ENCODE measurements around the gene BPGM.

DNA sequence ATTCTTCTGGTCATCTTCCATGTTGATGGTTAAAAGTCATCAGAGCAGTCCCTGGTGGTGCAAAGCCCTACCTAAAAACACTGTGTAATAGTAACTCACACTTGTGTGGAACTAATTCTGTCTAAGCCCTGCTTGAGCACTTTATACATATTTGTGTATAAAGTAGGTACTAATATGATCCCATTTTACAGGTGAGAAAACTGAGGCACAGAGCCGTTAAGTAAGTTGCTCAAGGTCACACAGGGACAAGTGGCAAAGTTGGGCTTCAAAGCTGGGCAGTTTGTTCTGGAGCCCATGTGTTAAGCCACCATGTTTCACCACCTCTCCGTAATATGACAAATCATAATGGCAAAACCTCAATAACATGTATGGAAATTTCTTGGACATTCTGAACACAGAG lies 48.1 kb downstream of the BPGM start:
- TF ChIP-seq, protein P1, sequence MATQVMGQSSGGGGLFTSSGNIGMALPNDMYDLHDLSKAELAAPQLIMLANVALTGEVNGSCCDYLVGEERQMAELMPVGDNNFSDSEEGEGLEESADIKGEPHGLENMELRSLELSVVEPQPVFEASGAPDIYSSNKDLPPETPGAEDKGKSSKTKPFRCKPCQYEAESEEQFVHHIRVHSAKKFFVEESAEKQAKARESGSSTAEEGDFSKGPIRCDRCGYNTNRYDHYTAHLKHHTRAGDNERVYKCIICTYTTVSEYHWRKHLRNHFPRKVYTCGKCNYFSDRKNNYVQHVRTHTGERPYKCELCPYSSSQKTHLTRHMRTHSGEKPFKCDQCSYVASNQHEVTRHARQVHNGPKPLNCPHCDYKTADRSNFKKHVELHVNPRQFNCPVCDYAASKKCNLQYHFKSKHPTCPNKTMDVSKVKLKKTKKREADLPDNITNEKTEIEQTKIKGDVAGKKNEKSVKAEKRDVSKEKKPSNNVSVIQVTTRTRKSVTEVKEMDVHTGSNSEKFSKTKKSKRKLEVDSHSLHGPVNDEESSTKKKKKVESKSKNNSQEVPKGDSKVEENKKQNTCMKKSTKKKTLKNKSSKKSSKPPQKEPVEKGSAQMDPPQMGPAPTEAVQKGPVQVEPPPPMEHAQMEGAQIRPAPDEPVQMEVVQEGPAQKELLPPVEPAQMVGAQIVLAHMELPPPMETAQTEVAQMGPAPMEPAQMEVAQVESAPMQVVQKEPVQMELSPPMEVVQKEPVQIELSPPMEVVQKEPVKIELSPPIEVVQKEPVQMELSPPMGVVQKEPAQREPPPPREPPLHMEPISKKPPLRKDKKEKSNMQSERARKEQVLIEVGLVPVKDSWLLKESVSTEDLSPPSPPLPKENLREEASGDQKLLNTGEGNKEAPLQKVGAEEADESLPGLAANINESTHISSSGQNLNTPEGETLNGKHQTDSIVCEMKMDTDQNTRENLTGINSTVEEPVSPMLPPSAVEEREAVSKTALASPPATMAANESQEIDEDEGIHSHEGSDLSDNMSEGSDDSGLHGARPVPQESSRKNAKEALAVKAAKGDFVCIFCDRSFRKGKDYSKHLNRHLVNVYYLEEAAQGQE (IDR thresholded peaks at IDR 0.05; ENCODE audit: unreplicated experiment): no peak
- TF ChIP-seq, protein P2, sequence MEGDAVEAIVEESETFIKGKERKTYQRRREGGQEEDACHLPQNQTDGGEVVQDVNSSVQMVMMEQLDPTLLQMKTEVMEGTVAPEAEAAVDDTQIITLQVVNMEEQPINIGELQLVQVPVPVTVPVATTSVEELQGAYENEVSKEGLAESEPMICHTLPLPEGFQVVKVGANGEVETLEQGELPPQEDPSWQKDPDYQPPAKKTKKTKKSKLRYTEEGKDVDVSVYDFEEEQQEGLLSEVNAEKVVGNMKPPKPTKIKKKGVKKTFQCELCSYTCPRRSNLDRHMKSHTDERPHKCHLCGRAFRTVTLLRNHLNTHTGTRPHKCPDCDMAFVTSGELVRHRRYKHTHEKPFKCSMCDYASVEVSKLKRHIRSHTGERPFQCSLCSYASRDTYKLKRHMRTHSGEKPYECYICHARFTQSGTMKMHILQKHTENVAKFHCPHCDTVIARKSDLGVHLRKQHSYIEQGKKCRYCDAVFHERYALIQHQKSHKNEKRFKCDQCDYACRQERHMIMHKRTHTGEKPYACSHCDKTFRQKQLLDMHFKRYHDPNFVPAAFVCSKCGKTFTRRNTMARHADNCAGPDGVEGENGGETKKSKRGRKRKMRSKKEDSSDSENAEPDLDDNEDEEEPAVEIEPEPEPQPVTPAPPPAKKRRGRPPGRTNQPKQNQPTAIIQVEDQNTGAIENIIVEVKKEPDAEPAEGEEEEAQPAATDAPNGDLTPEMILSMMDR (conservative IDR thresholded peaks at IDR 0.05; ENCODE audit: low read depth in 2 of 2): no peak
- TF ChIP-seq, protein P3, sequence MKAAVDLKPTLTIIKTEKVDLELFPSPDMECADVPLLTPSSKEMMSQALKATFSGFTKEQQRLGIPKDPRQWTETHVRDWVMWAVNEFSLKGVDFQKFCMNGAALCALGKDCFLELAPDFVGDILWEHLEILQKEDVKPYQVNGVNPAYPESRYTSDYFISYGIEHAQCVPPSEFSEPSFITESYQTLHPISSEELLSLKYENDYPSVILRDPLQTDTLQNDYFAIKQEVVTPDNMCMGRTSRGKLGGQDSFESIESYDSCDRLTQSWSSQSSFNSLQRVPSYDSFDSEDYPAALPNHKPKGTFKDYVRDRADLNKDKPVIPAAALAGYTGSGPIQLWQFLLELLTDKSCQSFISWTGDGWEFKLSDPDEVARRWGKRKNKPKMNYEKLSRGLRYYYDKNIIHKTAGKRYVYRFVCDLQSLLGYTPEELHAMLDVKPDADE (IDR thresholded peaks at IDR 0.05): no peak
- TF ChIP-seq EZH2 (IDR thresholded peaks at IDR 0.05; ENCODE audit: low read depth, unreplicated experiment) (no peak), EZH2phosphoT487 (IDR thresholded peaks at IDR 0.05; ENCODE audit: unreplicated experiment) (no peak), POLR2AphosphoS5 (IDR thresholded peaks at IDR 0.05; ENCODE audit: low read depth) (no peak), NANOG (IDR thresholded peaks at IDR 0.05; ENCODE audit: borderline replicate concordance) (no peak), JUNB (IDR thresholded peaks at IDR 0.05; ENCODE audit: unreplicated experiment) (no peak), ZNF114 (CRISPR knock-in tag; IDR thresholded peaks at IDR 0.05) (no peak), CREB1 (CRISPR knock-in tag; IDR thresholded peaks at IDR 0.05; ENCODE audit: low read depth) (no peak), STAT1 (IDR thresholded peaks at IDR 0.05; ENCODE audit: unreplicated experiment) (no peak), ZNF331 (CRISPR knock-in tag; IDR thresholded peaks at IDR 0.05; ENCODE audit: low read depth) (no peak)
- TF ChIP-seq, protein P4, sequence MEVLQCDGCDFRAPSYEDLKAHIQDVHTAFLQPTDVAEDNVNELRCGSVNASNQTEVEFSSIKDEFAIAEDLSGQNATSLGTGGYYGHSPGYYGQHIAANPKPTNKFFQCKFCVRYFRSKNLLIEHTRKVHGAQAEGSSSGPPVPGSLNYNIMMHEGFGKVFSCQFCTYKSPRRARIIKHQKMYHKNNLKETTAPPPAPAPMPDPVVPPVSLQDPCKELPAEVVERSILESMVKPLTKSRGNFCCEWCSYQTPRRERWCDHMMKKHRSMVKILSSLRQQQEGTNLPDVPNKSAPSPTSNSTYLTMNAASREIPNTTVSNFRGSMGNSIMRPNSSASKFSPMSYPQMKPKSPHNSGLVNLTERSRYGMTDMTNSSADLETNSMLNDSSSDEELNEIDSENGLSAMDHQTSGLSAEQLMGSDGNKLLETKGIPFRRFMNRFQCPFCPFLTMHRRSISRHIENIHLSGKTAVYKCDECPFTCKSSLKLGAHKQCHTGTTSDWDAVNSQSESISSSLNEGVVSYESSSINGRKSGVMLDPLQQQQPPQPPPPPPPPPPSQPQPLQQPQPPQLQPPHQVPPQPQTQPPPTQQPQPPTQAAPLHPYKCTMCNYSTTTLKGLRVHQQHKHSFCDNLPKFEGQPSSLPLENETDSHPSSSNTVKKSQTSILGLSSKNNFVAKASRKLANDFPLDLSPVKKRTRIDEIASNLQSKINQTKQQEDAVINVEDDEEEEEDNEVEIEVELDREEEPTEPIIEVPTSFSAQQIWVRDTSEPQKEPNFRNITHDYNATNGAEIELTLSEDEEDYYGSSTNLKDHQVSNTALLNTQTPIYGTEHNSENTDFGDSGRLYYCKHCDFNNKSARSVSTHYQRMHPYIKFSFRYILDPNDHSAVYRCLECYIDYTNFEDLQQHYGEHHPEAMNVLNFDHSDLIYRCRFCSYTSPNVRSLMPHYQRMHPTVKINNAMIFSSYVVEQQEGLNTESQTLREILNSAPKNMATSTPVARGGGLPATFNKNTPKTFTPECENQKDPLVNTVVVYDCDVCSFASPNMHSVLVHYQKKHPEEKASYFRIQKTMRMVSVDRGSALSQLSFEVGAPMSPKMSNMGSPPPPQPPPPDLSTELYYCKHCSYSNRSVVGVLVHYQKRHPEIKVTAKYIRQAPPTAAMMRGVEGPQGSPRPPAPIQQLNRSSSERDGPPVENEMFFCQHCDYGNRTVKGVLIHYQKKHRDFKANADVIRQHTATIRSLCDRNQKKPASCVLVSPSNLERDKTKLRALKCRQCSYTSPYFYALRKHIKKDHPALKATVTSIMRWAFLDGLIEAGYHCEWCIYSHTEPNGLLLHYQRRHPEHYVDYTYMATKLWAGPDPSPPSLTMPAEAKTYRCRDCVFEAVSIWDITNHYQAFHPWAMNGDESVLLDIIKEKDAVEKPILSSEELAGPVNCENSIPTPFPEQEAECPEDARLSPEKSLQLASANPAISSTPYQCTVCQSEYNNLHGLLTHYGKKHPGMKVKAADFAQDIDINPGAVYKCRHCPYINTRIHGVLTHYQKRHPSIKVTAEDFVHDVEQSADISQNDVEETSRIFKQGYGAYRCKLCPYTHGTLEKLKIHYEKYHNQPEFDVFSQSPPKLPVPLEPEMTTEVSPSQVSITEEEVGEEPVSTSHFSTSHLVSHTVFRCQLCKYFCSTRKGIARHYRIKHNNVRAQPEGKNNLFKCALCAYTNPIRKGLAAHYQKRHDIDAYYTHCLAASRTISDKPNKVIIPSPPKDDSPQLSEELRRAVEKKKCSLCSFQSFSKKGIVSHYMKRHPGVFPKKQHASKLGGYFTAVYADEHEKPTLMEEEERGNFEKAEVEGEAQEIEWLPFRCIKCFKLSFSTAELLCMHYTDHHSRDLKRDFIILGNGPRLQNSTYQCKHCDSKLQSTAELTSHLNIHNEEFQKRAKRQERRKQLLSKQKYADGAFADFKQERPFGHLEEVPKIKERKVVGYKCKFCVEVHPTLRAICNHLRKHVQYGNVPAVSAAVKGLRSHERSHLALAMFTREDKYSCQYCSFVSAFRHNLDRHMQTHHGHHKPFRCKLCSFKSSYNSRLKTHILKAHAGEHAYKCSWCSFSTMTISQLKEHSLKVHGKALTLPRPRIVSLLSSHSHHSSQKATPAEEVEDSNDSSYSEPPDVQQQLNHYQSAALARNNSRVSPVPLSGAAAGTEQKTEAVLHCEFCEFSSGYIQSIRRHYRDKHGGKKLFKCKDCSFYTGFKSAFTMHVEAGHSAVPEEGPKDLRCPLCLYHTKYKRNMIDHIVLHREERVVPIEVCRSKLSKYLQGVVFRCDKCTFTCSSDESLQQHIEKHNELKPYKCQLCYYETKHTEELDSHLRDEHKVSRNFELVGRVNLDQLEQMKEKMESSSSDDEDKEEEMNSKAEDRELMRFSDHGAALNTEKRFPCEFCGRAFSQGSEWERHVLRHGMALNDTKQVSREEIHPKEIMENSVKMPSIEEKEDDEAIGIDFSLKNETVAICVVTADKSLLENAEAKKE (CRISPR knock-in tag; IDR thresholded peaks at IDR 0.05): no peak
